Retinal pigment epithelial cell (primary cell): ENCODE measurements around the gene CUL9.

ENCODE experiments used
- DNase-seq: peaks from one replicate; pipeline ENCODE4 v3.0.0-alpha.2; 2010; ENCODE audit warnings: low read depth
- H3K4me3 ChIP-seq: 2 replicates; pipeline ENCODE4 v1.5.1; 2011; ENCODE audit warnings: mild to moderate bottlenecking, low read length, control low read depth, moderate library complexity
- CTCF ChIP-seq: conservative IDR thresholded peaks from 2 replicates; pipeline ENCODE4 v1.5.1; 2011; ENCODE audit warnings: low read depth, low read length, control low read depth, inconsistent platforms

CUL9 gene

GRCh38 chr6:43220439-43220951 is 38.5 kb downstream of the CUL9 start:
- no peak overlapping the region for H3K4me3 ChIP-seq
- no peak for DNase-seq

GRCh38 chr6:43221046-43221972 is 39.3 kb downstream of the CUL9 start:
- H3K4me3 ChIP-seq: no peak overlapping the region
- TF ChIP-seq CTCF: no peak
- no peak for DNase-seq

More at GRCh38 chr6:43220439-43220951, 38.5 kb downstream of the CUL9 start:
- TF ChIP-seq CTCF: no peak

GRCh38 chr6:43222418-43223059 is 40.5 kb downstream of the CUL9 start:
- no peak for DNase-seq
- H3K4me3 ChIP-seq: no peak overlapping the region
- no peak for TF ChIP-seq CTCF

GRCh38 chr6:43223175-43223574 is 41.2 kb downstream of the CUL9 start:
- no peak overlapping the region for H3K4me3 ChIP-seq
- no peak for TF ChIP-seq CTCF
- DNase-seq: no peak

GRCh38 chr6:43226192-43226851 is 44.3 kb downstream of the CUL9 start:
- H3K4me3 ChIP-seq: no peak overlapping the region
- no peak for DNase-seq
- TF ChIP-seq CTCF: no peak

- peak; percentile 61 for TF ChIP-seq CTCF
- H3K4me3 ChIP-seq: peak within 1 kb of the TSS; percentile 48
- DNase-seq: no peak
Observed at GRCh38 chr6:43228951-43229802, 47.2 kb downstream of the CUL9 start, which contains the start of gene DNPH1. DNPH1 (minus strand) TSS chr6:43229481; CDS start chr6:43229456, 25 bp downstream.
